GM21786 (cell line): ENCODE data around the gene NHLRC1.
"Not testable (repeated sequence)": the region's sequence is repeated elsewhere in the genome, so short reads cannot be mapped to it uniquely, and the experiment has no call there.

ENCODE experiments used
- ATAC-seq: cut with Tn5 transposase; IDR thresholded peaks from one replicate; pipeline ENCODE4 v1.9.1; 2021; ENCODE audit not compliant: unreplicated experiment

Gene NHLRC1

GRCh38 chr6:18122128-18123093, at the start of gene NHLRC1:
Gene NHLRC1 (minus strand): TSS chr6:18122677. CDS start chr6:18122606, 71 bp downstream.
- ATAC-seq = peak; percentile 95

DNA sequence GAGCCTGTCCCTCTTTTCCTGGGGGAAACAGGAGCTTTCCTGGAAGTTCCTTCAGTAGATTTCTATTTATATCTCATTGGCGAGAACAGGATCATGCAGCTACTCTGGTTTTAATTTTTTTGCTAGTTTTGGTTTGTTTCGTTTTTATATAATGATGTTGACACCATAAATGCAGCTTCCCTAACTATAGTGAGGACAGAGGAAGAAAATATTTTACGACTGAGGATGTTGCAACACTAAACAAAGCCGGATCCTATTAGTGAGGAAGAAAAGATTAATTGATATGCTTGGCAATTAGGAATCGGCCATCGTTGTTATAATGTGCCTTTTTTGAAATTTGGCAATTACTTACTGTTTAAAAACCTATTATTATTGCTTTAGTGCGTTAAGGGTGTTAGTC, 49.4 kb upstream of the NHLRC1 start:
- ATAC-seq = no peak

- ATAC-seq = no peak
Measured at GRCh38 chr6:18168264-18168663, 45.8 kb upstream of the NHLRC1 start.

DNA sequence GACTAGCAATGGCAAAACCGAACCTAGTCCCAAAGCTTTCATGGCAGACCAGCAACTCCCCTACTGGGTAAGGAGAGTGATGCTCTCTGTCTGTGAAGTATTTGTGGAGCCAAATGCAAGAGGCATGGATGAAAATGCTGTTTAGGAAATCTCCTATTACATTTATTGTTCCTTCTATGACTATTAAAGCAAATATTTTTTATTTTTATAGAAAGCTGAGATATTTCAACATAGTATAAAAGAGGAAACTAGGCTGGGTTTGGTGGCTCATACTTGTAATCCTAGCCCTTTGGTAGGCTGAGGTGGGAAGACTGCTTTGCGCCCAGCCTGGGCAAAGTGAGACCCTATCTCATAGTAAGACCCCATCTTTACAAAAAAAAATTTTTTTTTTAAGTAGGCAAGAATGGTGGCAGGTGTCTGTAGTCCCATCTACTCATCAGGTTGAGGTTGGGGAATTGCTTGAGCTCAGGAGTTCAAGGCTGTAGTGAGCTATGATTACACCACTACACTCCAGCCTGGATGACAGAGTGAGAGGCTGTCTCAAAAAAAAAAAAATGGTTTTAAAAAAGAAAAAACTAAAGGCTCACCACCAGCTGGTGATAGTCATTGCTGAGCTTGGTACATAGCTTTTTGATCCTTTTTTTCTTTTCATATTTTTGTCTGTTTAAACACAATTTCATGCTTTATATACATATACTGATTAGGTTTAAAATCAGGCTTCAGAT, 44.0 kb upstream of the NHLRC1 start:
- ATAC-seq = no peak

DNA sequence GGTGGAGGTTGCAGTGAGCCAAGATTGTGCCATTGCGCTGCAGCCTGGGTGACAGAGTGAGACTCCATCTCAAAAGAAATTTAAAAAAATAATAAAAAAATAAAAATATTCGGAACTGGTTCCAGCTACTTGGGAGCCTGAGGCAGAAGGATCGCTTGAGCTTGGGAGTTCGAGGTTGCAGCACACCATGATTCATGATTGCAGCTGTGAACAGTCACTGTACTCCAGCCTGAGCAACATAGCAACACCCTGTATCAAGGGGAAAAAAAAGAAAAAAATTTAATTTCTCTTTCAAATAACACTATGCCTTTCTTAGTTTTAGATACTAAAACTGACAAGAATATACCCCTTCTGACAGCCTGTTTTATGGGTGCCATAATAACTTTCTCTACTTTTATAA, 43.3 kb upstream of the NHLRC1 start:
- ATAC-seq = no peak

DNA sequence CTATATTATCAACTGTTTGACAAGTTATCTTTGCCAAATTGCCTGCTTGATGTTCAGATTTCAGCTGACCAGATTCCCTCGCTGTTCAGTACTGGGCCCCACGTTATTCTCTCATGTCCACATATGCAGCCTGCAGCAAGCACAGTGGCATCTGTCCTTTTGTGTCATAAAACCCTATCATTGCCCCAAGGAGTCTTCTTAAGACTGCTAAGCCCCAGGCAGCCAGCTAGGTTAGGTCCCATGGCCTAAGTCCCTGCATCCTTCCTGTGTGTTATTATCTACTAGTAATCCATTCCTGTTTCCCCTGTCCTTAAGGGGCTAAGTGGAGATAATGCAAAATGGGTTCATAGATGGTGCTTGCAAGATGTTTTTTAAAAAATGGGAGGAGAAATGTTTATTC, 39.9 kb upstream of the NHLRC1 start:
- ATAC-seq = no peak

DNA sequence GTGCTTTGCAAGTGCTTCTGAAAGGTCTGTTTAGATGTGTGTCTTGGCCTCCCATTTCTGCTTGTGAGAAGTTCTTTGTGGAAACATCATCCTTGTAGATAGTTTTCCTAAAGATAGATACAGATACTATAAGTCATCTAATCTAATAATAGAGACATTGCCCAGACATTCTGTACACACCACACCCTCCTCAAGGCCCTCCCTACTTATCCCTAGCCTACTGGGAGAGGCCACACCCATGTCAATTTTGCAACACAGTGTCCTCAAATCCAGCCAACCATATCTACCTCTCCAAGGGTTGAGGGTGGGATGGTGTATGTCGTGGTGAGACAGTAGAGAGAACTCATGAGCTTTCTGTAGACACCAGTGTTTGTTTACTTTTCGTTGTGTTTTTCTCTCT, 39.0 kb upstream of the NHLRC1 start:
- ATAC-seq = no peak

DNA sequence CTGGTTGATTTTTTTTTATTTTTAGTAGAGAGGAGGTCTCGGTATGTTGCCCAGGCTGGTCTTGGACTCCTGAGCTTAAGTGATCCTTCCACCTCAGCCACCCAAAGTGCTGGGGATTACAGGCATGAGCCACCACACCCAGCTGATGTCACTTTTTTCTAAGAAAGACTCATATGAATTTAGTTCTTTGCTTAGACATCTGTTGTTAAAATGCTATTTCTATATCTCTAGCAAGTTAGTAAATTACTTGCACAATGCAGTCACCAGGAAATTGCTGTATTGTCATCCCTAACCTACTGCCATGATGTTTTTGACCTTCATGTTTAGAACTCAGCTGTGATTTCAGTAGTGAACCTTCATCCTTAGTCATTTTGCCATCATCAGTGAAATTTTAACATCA, 38.4 kb upstream of the NHLRC1 start:
- ATAC-seq = no peak

GRCh38 chr6:18155864-18156421, 33.5 kb upstream of the NHLRC1 start:
- ATAC-seq = peak; percentile 39

DNA sequence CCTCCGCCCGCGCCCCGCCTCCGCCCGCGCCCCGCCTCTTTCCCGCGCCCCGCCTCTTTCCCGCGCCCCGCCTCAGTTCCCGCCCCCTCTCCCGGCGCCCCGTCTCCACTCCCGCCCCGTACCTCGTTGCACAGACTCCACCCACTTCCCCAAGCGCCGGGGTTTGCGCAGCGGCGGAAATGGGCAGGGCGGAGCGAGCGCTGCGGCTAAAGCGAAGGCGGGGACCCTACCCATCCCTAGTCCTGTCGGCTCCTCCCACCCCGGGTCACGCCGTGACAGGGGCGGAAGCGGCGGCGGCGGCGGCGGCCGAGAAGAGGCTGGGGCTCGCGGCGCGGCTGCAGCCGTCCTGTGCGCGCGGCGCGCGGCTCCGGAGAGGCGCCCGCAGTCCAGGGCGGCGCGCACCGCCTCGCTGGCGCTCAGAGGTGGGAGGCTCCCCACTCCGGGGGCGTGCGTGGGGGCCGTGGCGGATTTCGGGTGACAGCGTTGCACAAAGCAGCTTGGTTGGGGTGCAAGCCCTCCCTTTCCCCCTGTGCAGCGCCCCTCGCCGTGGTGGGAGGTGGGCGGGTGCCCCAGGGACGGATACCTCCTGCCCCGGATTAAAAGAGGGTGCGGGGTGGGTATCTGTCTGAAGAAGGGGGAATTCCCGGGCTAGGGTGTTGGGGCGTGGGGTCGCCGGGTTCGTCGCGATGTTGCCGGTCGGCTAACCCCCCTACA, 32.8 kb upstream of the NHLRC1 start, which contains the start of gene KDM1B:
KDM1B (plus strand) TSS at position 273 of the 714 bp plus-strand sequence. CDS start 4,474 bp downstream, outside the sequence.
- peak; percentile 85 for ATAC-seq

- peak; percentile 51 for ATAC-seq
Measured at GRCh38 chr6:18154507-18155149, 32.2 kb upstream of the NHLRC1 start, which contains the start of gene TPMT. Gene TPMT (minus strand): TSS chr6:18155077. CDS start chr6:18149127, 5,950 bp downstream.

GRCh38 chr6:18153311-18153703, 30.8 kb upstream of the NHLRC1 start:
- no peak for ATAC-seq

DNA sequence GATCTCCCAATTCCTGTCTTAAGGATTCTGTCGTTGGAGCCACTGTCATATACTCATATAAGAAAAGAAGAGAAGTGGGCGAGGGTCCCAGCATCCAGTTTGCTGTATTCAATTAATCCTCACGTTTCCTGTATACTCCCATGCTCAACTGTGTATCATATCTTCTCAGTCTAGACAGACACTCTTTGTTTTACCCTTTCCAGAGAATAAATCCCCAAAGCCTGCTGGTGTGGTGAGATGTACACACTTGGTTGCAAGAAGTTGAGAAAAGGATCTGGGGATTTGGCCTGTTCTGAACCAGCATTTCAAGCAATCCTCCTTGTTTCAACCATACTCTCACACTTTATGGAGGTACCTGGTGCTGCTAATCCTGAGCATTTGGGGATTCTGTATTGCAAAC, 29.3 kb upstream of the NHLRC1 start:
- no peak for ATAC-seq

DNA sequence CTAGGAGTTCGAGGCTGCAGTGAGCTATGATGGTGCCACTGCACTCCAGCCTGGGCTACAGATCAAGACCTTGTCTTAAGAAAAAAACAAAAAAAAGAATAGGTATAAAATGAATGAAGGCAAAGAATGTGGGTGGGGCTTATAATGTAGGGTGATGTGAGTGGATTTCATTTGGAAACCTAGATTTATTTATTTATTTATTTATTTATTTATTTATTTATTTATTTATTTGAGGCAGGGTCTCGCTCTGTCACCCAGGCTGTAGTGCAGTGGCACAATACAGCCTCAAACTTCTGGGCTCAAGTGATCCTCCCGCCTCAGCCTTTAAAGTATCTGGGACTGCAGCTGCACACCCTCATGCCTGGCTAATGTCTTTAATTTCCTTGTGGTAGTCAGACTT, 28.9 kb upstream of the NHLRC1 start:
- ATAC-seq = not testable (repeated sequence)

DNA sequence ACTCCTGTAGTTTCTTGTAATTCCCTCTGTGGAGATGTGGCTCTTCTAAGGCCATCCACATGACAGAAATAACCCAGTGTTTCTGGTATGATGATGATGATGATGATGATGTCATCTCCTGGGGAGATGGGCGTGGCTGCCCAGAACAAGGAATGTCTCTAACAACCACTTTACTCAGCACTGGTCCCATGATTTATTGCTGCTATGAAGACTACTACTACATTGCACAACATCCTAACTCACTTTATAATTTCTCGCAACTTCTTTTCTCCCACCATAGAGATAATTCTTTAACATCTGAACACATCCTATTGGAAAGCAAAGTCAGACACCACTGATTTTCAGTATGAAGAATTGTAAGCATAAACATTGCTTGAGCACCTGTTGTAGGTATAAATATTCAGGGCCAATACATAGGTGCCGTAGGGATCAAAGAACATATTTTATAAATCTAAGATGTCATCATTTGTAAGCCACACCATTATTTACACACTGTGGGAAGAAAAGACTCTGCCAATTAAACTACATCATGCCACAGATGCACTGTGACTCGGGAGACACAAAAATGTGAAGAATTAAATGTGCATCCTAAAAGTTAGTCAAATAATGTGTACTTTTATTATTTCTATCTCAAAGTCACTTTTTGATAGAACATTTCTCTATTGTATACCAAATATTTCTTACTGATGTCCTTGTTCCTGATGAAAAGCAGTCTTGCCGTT, 26.0 kb upstream of the NHLRC1 start:
- no peak for ATAC-seq

DNA sequence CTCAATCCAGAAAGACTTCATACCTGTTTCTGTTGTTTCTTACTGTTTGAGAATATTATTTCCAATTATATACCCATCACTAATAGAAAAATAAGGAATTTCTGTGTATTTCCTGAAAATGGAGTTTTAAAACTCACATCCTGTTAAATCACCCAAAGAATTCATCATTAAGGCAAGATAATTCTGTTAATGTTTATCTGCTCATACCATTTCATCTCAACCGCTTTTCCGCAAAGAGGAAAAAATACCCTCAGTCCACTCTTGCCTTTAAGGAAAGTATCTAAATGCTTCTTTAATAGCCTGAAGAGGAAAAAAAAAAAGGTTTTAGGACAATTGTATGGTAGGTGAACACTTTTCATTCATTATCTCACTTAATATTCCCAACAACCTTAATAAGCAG, 25.1 kb upstream of the NHLRC1 start:
- no peak for ATAC-seq

DNA sequence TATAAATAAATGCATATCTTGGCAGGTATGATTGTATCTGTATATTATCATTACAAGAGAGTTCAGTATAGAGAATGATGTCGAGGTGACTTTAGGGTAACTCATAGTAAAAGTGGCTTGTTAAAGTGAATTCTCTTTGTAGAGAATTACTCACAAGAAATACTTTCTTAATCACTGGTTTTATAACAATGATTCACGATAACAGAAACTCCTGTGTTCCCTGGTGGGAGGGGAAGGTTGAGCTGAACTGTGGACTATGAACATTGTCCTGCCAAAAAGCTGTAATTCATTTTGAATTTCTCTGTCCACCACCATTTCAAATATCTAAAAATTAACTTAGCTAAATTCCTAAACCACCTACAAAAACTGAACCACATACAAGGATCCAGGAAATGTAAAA, 24.7 kb upstream of the NHLRC1 start:
- no peak for ATAC-seq

GRCh38 chr6:18142591-18142861, 20.0 kb upstream of the NHLRC1 start:
- ATAC-seq = no peak

- no peak for ATAC-seq
Measured at GRCh38 chr6:18141805-18142590, 19.5 kb upstream of the NHLRC1 start.
